Left lung (tissue), 10 donors: ENCODE data around the gene YIPF5. TPM values are rescaled to one million over a fixed set of nuclear protein-coding genes. Genes with fewer than 3 reads are reported as not detected.

Source experiments
- ATAC-seq: fragments of 200-7000 bp; cut with Tn5 transposase; one replicate; pipeline ENCODE4 v1.9.1; 2020; ENCODE audit warnings: moderate library complexity
- DNase-seq, 4 donors: peaks; one replicate each; pipeline ENCODE4 v3.0.0-alpha.2; 2013 to 2020
- H3K27ac ChIP-seq, 2 donors: fragments of 200-600 bp; sonication (generic) in 1 of 2; one replicate each; pipeline versions ENCODE4 v1.5.0 to v1.8.0; 2020 to 2021
- H3K27me3 ChIP-seq, 2 donors: fragments of 200-600 bp; sonication (generic) in 1 of 2; one replicate each; pipeline versions ENCODE4 v1.5.0 to v1.8.0; 2020 to 2021
- H3K36me3 ChIP-seq, 2 donors: fragments of 200-600 bp; sonication (generic) in 1 of 2; one replicate each; pipeline versions ENCODE4 v1.5.0 to v1.8.0; 2020 to 2021
- H3K4me1 ChIP-seq, 2 donors: fragments of 200-600 bp; one replicate each; pipeline ENCODE4 v1.8.0; 2021
- H3K4me3 ChIP-seq, 2 donors: fragments of 200-600 bp; sonication (generic) in 1 of 2; one replicate each; pipeline versions ENCODE4 v1.5.0 to v1.8.0; 2020 to 2021; ENCODE audit warnings: mild to moderate bottlenecking in 1 of 2
- H3K9me3 ChIP-seq, 2 donors: fragments of 200-600 bp; sonication (generic) in 1 of 2; one replicate each; pipeline versions ENCODE4 v1.5.0 to v1.8.0; 2020 to 2021
- intact Hi-C, 2 donors: fragments of 100-400 bp; cut with DNase I; formaldehyde crosslinking; loops; one replicate each; pipeline versions ENCODE4 v1.11.2 to v1.14.2; 2022
- polyA plus RNA-seq, 6 donors: library from polyadenylated mRNA; unstranded; fragments of 120-200 nt; gene quantifications; one replicate each; pipeline ENCODE4 v1.2.1, GENCODE V29; 2013; ENCODE audit not compliant: insufficient read length in 6 of 6
- total RNA-seq, 2 donors: library from RNA; stranded (reverse); fragmentation: NEBNext Ultra II Directional; extraction: Animal tissue kit (Norgen Biotek cat#: 25700); gene quantifications; one replicate each; pipeline ENCODE4 v1.2.1, GENCODE V29; 2021
- TF ChIP-seq, protein P1 (sequence below), 2 donors: fragments of 200-600 bp; sonication (generic) in 1 of 2; IDR thresholded peaks; one replicate each; pipeline versions ENCODE4 v1.5.0 to v1.8.0; 2021; ENCODE audit warnings: antibody characterized with exemption in 2 of 2
- donor health status: DM: no; HTN: yes; CAD: no.
- donor health status: DM: no; HTN: no; CAD: no.

The YIPF5 gene
- total and polyA plus RNA-seq, 8 donors, result 58.9 to 67.6 (median 62.8) TPM

DNA sequence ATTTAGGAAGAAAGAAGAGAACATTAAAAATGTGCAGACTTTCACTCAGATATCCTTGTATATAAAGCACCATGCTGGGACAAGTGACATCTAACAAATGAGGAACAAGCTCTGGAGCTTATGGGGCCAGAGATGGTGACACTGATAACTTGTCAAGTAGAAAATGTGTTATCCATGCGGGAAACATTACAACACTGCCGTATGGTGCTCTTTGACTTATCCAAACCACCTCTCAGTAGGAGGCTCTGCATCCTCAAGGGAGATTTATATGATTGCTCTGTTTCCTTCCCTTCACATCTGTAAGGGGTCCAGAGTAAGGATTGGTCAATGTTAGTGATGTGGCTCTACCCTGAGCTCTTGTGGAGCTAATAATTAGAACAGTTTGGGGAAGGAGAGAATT lies 23.7 kb upstream of the YIPF5 start:
- ATAC-seq, result no peak
- TF ChIP-seq, protein P1, sequence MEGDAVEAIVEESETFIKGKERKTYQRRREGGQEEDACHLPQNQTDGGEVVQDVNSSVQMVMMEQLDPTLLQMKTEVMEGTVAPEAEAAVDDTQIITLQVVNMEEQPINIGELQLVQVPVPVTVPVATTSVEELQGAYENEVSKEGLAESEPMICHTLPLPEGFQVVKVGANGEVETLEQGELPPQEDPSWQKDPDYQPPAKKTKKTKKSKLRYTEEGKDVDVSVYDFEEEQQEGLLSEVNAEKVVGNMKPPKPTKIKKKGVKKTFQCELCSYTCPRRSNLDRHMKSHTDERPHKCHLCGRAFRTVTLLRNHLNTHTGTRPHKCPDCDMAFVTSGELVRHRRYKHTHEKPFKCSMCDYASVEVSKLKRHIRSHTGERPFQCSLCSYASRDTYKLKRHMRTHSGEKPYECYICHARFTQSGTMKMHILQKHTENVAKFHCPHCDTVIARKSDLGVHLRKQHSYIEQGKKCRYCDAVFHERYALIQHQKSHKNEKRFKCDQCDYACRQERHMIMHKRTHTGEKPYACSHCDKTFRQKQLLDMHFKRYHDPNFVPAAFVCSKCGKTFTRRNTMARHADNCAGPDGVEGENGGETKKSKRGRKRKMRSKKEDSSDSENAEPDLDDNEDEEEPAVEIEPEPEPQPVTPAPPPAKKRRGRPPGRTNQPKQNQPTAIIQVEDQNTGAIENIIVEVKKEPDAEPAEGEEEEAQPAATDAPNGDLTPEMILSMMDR (IDR thresholded peaks at IDR 0.05), result no peak
- Histone ChIP-seq H3K9me3 (no peaks in the 10 kb centered on the region), H3K4me1 (peaks cover 5 to 29% of the 10 kb centered on the region in 2 donors), H3K27me3 (no peaks in the 10 kb centered on the region), H3K27ac (no peak overlapping the region), H3K4me3 (no peak overlapping the region), H3K36me3 (no peaks in the 10 kb centered on the region)
- no peak for DNase-seq
- intact Hi-C loops, result no loop called here

DNA sequence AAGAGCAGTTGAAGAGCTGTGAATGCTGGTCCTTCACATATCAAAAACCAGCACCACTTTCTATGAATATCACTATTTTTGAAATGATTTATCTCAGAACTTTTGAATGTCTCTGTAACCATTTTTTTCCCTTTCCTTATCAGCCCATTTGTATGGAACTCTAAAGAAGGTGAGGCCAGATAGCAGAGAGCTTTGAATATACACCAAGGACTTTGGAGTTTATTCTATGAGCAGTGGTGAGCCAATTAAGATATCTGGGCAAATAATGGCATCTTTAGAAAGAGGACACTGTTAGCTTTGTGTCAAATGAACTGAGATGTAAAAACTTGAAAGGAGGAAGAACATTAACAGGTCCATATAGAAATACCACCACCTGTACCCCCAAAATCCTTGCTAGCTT lies 22.2 kb upstream of the YIPF5 start:
- intact Hi-C loops, result no loop called here
- no peak for ATAC-seq
- no peak overlapping the region for H3K27ac ChIP-seq
- TF ChIP-seq, protein P1 (IDR thresholded peaks at IDR 0.05), result no peak
- H3K9me3 ChIP-seq, result no peaks in the 10 kb centered on the region
- no peaks in the 10 kb centered on the region for H3K36me3 ChIP-seq
- H3K4me3 ChIP-seq, result no peak overlapping the region
- H3K4me1 ChIP-seq, result peaks cover 14 to 44% of the 10 kb centered on the region in 2 donors
- H3K27me3 ChIP-seq, result no peaks in the 10 kb centered on the region
- no peak for DNase-seq

DNA sequence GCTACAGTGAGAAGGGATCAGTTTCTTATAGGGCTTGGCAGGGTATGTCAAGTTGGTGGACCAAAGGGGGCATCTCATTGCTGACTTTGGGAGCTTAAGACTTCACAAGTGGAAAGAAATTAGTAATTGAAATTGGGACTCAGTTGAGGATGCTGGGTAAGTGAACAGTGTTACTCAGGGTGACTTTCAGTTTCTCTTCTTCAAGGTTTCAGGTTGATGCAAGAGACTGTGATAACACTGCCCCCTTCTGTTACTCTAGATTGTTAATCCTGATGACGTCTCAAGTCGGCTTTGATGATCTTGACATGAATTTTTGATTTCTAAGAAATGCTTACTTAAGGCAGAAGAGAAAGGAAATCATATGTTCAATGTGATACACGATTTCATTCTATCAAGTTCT lies 21.5 kb upstream of the YIPF5 start:
- ATAC-seq, result peak; percentile 77
- H3K4me3 ChIP-seq, result no peak overlapping the region

DNA sequence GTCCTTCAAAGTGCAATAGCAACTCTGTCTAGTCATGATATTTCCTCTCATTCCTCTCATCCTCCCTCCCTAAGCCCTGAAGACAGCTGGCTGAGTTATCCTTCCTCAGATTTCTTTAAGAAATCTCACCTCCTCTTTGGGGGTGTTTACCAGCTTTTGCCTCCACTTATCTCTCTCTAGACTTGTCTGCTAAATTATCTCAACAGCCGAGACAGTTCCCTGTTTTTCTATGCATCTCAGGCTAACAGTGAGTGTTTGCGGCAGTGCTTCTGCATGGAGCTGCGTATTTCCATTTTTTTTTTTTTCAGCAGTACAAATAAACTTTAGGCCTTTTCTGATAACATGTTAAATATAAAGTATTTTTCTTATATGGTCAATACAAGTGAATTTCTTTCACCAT lies 21.1 kb upstream of the YIPF5 start:
- Histone ChIP-seq H3K4me1 (peaks cover 19 to 51% of the 10 kb centered on the region in 2 donors), H3K36me3 (no peaks in the 10 kb centered on the region), H3K27ac (no peak overlapping the region), H3K4me3 (no peak overlapping the region), H3K9me3 (no peaks in the 10 kb centered on the region), H3K27me3 (no peaks in the 10 kb centered on the region)
- intact Hi-C loops, result no loop called here
- ATAC-seq (no peak), DNase-seq (no peak)
- TF ChIP-seq, protein P1 (IDR thresholded peaks at IDR 0.05), result no peak

More for the DNA sequence above, 21.5 kb upstream of the YIPF5 start:
- H3K27ac ChIP-seq, result no peak overlapping the region
- DNase-seq, result peak in 1 of 4 donors; percentile 57
- H3K27me3 ChIP-seq, result no peaks in the 10 kb centered on the region
- TF ChIP-seq, protein P1 (IDR thresholded peaks at IDR 0.05), result peak; percentile 26 to 27
- no peaks in the 10 kb centered on the region for H3K36me3 ChIP-seq
- no peaks in the 10 kb centered on the region for H3K9me3 ChIP-seq
- intact Hi-C loops, result no loop called here
- H3K4me1 ChIP-seq, result peaks cover 19 to 50% of the 10 kb centered on the region in 2 donors

DNA sequence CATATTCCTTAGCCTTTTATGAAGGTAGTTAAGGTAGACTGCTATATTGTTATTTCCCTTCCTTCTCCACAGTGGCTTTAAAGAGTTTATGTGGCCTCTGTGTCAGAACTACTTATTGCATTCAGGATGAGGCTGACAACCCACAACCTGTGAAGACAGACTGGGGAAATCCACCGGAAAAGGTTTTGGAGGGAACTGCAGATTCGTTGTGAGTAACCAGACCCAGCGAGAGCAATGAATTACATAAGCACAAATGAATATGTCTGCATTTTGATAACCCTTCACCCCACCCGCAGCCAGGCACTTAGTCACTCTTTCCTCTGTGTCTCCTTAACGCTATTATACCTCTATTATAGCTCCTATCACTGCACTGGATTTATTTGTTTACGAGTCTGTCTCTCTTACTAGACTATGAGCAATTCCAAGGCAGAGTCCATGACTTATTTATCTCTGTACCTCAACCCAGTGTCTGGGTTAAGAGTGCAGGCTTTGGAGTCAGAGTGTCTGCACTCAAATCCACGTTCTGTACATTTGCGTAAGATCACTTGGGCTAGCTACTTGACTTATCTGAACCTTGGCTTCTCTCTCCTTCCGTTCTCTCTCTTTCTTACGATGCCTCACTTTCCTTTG lies 19.5 kb upstream of the YIPF5 start:
- TF ChIP-seq, protein P1 (IDR thresholded peaks at IDR 0.05), result no peak
- H3K27ac ChIP-seq, result peak overlapping the region in 1 of 2 donors; percentile 66
- no peak overlapping the region for H3K4me3 ChIP-seq

More for the DNA sequence above, 19.5 kb upstream of the YIPF5 start:
- no peaks in the 10 kb centered on the region for H3K27me3 ChIP-seq
- peaks cover 19 to 51% of the 10 kb centered on the region in 2 donors for H3K4me1 ChIP-seq
- ATAC-seq, result peak; percentile 72
- H3K36me3 ChIP-seq, result no peaks in the 10 kb centered on the region
- DNase-seq, result peak in 1 of 4 donors; percentile 53
- no peaks in the 10 kb centered on the region for H3K9me3 ChIP-seq
- intact Hi-C loops, result no loop called here
